Measurements from ENCODE around the gene HECTD3.
A peak's percentile ranks its signal among the peaks of the same experiment; 100 is the strongest.
"Not testable (repeated sequence)": the region's sequence is repeated elsewhere in the genome, so short reads cannot be mapped to it uniquely, and the experiment has no call there.

The HECTD3 gene

DNA sequence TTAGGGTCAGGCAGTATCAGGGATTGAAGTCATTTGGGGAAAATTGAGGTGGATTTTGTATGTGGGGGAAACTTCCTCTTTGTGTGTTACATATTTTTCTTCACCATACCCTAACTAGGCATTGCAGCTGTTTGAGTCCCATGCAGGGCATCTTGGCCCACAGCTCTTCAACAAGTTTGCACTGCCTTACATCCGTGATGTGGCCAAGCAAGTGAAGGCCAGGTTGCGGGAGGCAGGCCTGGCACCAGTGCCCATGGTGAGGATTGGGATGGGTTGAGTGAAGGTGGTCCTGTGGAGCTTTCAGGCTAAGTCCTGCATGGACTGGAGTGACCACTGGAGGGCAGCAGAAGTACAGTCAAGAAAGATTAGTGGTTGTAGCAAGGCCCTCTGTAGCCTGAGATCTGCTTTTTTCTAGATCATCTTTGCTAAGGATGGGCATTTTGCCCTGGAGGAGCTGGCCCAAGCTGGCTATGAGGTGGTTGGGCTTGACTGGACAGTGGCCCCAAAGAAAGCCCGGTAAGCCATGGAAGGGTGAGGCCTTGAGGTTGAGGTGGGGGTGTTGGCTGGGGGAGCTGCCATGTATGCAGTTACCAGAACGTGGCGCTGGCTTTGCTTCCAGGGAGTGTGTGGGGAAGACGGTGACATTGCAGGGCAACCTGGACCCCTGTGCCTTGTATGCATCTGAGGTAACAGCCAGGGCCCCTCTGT, 3.4 kb upstream of the HECTD3 start:
- peak; percentile 60 to 69 for DNase-seq (ENCODE audit: low read depth in 2 of 2)

DNA sequence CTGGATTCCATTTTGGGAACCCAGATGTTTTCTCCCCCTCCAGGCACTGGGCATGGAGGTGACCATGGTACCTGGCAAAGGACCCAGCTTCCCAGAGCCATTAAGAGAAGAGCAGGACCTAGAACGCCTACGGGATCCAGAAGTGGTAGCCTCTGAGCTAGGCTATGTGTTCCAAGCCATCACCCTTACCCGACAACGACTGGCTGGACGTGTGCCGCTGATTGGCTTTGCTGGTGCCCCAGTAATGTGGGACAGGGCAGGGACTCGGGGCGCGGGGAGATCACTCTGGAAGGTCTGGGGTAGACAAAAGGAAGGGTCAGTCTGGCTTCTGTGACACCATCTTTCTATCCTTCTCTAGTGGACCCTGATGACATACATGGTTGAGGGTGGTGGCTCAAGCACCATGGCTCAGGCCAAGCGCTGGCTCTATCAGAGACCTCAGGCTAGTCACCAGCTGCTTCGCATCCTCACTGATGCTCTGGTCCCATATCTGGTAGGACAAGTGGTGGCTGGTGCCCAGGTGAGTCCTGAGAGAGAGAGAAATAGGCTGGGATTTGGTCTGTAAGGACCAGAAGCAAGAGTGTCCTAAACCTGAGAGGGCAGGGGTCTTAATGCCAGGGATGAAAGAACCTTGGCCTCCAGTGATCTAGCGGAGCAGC, 2.6 kb upstream of the HECTD3 start:
- no peak for DNase-seq (ENCODE audit: low read depth in 2 of 2)

GRCh38 chr1:45012639-45013278, 1.6 kb upstream of the HECTD3 start:
- DNase-seq (ENCODE audit: low read depth in 2 of 2) = no peak

DNA sequence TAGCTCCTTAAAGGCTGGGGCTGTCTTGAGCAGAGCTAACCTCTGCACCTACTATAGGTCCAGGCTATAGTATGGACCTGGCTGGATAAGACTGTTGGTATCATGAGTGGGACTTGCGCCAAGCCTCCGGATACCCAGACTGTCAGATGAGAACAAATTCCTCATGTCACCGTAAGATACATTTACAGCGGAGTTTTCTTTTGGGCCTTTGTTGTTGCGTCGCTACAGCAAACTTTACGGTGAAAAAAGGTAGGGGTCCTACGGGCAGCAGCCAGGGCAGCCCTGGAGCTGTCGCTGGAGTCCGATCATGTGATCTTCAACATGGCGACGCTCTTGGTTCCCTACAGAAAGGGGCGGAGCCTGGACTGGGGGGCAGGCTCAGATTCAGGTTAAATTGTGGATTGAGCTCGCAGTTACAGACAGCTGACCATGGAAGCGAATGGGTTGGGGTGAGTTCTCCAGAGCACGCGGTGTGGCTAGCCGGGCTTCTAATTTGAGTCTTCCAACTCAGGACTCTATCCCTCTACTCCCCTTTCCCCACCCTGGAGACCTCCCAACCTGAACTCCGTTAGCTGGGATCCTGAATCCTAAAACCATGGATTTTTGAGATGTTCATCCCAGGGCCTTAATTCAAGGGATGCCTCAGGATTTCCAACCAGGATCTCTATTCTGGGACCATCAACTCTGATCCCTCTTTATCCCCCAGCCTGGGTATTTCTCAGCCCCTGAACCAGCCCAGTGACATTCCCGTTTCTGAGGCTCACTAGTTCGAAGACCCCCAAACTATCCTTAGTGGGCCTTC, 914 bp upstream of the HECTD3 start, which contains the start of gene UROD:
UROD (plus strand) TSS at position 418 of the 802 bp plus-strand sequence; CDS start at position 430, 12 bp downstream.
- DNase-seq (ENCODE audit: low read depth in 2 of 2) = peak; percentile 66 to 67

DNA sequence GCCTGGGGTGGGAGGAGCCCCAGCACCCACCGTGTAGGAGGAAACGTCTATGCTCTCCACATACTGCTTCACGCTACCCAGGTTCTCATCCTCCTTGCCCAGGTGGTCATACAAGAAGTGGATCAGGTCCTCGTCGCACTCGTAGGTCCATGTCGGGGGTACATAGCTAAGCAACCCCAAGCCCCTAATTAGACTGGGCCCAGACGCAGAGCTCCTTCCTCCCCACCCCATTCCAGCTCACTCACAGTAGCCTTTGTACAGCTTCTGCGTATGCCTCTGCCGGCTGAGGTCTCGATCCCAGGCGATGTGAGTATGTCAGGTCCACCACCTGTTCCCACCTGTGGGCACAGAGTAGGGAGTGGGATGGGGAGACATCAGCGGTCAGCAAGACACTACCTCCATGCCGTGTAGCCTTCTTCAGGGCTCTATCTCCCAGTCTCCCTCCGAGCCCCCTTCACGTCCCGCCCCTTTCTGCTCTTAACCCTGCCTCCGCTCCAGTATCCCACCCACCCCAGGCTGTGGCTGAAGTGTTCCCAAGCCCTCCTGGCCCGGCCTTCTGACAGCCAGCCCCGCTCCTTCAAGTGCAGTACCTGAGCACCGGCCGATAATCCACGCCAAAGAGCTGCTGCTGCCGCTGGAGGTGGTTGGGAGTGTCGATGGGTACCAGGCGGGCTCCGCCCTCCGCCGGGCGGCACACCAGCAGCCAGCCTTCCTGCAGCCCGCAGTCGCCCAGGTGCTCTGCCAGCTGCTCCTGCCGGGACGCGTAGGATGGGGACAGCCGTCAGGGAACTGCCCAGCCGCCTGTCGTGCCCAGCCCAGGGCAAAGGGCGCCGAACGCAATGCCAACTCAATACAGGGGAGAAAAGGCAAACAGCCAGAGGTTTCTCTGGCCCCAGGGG, 919 bp downstream of the HECTD3 start:
- DNase-seq (ENCODE audit: low read depth in 2 of 2) = no peak

GRCh38 chr1:45009296-45009865, 1.7 kb downstream of the HECTD3 start:
- no peak for DNase-seq (ENCODE audit: low read depth in 2 of 2)

- no peak for DNase-seq (ENCODE audit: low read depth in 2 of 2)
Measured at GRCh38 chr1:45008516-45008915, 2.6 kb downstream of the HECTD3 start.

- no peak for DNase-seq (ENCODE audit: low read depth in 2 of 2)
Measured at GRCh38 chr1:45008076-45008475, 3.0 kb downstream of the HECTD3 start.

GRCh38 chr1:45007311-45007710, 3.8 kb downstream of the HECTD3 start:
- DNase-seq (ENCODE audit: low read depth in 2 of 2) = no peak

GRCh38 chr1:45005761-45006160, 5.4 kb downstream of the HECTD3 start:
- no peak for DNase-seq (ENCODE audit: low read depth in 2 of 2)

DNA sequence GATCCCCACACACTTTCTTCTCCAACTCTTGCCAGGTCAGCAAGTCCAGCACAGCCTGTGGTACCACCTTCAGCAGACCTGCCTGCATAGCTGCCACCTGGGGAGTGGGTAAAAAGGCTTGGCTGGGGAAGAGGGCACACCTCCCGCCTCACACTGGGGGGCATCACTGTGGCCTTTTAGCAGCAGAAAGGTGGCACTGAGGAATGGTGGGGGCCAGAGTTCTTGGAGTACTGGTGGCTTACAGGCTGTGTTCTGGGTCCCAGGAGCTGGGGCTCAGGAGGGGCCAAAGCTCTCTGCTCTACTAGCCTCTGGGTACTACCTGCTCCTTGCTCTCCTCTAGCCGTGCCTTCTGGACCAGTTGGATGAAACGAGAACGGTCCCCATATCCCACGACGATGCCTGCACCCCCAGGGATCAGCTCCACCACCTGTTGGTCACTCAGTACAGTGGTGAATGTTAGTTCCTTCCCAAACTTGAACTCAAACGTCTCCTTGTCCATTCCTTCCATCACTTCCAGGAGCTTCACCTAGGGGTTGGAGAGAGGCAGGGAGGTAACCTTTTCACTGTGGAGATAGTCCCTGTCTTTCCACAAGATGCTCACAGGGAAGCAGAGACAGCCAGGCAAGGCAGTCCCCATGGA, 6.7 kb downstream of the HECTD3 start:
- no peak for DNase-seq (ENCODE audit: low read depth in 2 of 2)

GRCh38 chr1:45003741-45004140, 7.4 kb downstream of the HECTD3 start:
- no peak for DNase-seq (ENCODE audit: low read depth in 2 of 2)

GRCh38 chr1:45002650-45003645, 8.2 kb downstream of the HECTD3 start:
- DNase-seq (ENCODE audit: low read depth in 2 of 2) = no peak

DNA sequence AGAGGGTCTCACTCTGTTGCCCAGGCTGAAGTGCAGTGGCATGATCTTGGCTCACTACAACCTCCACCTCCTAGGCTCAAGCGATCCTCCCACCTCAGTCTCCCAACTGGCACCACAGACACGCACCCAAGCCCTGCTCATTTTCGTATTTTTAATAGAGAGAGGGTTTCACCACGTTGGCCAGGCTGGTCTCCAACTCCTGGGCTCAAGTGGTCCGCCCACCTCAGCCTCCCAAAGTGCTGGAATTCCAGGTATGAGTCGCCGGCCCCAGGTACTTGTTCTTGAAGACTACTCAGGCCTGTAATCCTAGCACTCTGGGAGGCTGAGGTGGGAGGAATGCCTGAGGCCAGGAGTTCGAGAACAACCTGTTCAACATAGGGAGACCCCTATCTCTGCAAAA, 9.5 kb downstream of the HECTD3 start:
- DNase-seq (ENCODE audit: low read depth in 2 of 2) = not testable (repeated sequence)

DNA sequence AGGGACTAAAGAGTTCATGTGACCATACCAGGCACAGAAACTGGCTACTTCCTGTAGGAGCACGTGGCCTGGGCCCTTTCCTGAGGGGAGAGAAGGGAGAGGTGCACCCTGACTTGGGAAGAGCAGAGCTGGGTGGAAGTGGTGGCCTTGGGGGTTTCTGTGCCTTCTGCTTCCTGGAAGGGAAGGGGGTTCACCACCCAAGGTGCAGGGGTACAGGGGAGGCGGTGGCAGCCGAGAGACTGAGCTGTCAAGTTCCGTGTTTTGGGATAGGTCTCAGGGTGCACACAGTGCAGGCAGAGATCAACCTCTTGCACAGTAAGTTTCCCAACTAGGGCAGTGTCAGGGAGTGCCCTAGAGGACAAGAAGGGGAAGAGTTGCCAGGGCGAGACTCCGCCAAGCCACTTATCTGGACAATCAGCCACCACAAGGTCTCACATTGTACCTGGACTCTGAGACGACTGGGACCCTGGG, 10.1 kb downstream of the HECTD3 start:
- no peak for DNase-seq (ENCODE audit: low read depth in 2 of 2)

GRCh38 chr1:44999232-44999631, 11.9 kb downstream of the HECTD3 start:
- no peak for DNase-seq (ENCODE audit: low read depth in 2 of 2)

DNA sequence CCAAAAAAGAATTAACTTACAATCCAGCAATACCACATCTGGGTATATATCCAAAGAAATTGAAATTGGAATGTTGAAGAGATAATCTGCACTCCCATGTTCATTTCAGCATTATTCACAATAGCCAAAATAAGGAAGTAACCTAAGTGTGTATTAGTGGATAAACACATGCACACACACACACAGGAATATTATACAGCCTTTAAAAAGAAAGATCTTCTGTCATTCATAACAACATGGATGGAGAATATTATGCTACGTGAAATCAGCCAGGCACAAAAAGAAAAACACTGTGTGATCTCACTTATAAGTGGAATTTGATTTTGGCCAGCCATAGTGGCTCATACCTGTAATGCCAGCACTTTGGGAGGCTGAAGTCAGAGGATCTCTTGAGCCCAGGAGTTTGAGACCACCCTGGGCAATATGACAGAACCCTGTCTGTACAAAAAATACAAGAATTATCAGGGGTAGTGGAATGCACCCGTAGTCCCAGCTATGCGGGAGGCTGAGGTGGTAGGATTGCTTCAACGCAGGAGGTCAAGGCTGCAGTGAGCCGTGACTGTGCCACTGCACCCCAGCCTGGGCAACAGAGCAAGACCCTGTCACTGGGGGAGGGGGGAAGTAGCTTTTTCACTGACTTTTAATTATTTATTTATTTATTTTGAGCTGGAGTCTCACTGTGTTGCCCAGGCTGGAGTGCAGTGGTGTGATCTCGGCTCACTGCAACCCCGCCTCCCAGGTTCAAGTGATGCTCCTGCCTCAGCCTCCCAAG, 15.5 kb downstream of the HECTD3 start:
- no peak for DNase-seq (ENCODE audit: low read depth in 2 of 2)

- DNase-seq (ENCODE audit: low read depth in 2 of 2) = no peak
Measured at GRCh38 chr1:44994309-44994898, 16.7 kb downstream of the HECTD3 start.
